Nephron progenitor cell (in vitro differentiated cells): Measurements from ENCODE around the gene RYR3.

Experiments used
- DNase-seq: peaks from one replicate; pipeline ENCODE4 v3.0.0; 2021
- H3K27ac Mint-ChIP-seq: 2 replicates; pipeline ENCODE4 v1.8.0; 2021; ENCODE audit warnings: mild to moderate bottlenecking, moderate library complexity, mixed read lengths
- H3K27me3 Mint-ChIP-seq: 2 replicates; pipeline ENCODE4 v1.8.0; 2021; ENCODE audit warnings: mild to moderate bottlenecking, low read depth, mixed read lengths; ENCODE audit not compliant: poor library complexity
- H3K36me3 Mint-ChIP-seq: 2 replicates; pipeline ENCODE4 v1.8.0; 2021; ENCODE audit warnings: low read depth, mixed read lengths
- H3K4me1 Mint-ChIP-seq: 2 replicates; pipeline ENCODE4 v1.8.0; 2021; ENCODE audit warnings: mixed read lengths
- H3K4me3 Mint-ChIP-seq: 2 replicates; pipeline ENCODE4 v1.8.0; 2021; ENCODE audit warnings: mild to moderate bottlenecking, moderate library complexity, mixed read lengths
- H3K9me3 Mint-ChIP-seq: 2 replicates; pipeline ENCODE4 v1.8.0; 2021; ENCODE audit warnings: mild to moderate bottlenecking, moderate library complexity, mixed read lengths
- TF ChIP-seq, protein P1 (sequence below): fragments of 200-600 bp; sonication (generic); IDR thresholded peaks from 2 replicates; pipeline ENCODE4 v1.5.0; 2021; ENCODE audit warnings: antibody characterized with exemption

RYR3 gene

DNA sequence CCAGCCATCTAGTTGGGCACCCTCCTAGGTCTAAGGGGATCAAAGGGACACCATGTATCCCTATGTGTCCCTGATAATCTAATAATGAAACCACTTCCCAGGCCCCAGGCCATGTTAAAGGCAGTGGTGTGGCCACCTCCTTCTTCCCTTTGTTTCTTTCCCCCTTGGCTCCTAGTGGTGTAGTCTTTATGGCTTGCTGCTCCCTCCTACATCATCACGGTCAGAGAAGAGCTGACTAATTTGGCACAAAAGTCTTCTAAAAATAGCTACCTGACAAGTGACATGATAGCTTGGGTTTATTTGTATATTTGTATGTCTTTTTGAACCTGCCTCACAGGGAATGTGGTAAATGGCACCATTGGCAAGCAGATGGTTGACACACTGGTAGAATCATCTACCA is 526.5 kb downstream of the RYR3 start:
- Mint-ChIP-seq H3K27me3 (peaks cover 6% of the 10 kb centered on the region), H3K4me3 (no peak overlapping the region), H3K27ac (no peak overlapping the region), H3K36me3 (peaks cover 5% of the 10 kb centered on the region), H3K9me3 (no peaks in the 10 kb centered on the region), H3K4me1 (peaks cover 12% of the 10 kb centered on the region)
- TF ChIP-seq, protein P1, sequence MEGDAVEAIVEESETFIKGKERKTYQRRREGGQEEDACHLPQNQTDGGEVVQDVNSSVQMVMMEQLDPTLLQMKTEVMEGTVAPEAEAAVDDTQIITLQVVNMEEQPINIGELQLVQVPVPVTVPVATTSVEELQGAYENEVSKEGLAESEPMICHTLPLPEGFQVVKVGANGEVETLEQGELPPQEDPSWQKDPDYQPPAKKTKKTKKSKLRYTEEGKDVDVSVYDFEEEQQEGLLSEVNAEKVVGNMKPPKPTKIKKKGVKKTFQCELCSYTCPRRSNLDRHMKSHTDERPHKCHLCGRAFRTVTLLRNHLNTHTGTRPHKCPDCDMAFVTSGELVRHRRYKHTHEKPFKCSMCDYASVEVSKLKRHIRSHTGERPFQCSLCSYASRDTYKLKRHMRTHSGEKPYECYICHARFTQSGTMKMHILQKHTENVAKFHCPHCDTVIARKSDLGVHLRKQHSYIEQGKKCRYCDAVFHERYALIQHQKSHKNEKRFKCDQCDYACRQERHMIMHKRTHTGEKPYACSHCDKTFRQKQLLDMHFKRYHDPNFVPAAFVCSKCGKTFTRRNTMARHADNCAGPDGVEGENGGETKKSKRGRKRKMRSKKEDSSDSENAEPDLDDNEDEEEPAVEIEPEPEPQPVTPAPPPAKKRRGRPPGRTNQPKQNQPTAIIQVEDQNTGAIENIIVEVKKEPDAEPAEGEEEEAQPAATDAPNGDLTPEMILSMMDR = no peak
- DNase-seq = no peak

DNA sequence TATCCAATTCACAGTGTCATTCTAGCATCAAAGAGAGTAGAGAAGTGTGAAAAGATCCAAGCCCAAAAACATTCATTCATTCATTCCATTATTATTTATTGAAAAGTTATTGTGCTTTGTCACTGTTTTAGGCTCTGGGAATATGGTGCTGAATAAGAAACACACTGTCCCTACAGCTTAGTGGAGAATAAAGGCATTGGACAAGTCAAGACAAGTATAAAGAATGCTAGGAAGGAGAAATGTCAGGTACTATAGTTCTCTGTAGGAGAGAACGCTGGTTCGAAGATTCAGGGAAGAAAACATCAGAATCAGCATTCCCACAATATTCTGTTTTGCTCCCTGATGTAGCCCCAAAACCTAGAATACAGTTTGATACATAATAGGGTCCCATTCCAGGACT is 528.8 kb downstream of the RYR3 start:
- Mint-ChIP-seq H3K9me3 (no peaks in the 10 kb centered on the region), H3K4me3 (no peak overlapping the region)
- TF ChIP-seq, protein P1 = no peak

DNA sequence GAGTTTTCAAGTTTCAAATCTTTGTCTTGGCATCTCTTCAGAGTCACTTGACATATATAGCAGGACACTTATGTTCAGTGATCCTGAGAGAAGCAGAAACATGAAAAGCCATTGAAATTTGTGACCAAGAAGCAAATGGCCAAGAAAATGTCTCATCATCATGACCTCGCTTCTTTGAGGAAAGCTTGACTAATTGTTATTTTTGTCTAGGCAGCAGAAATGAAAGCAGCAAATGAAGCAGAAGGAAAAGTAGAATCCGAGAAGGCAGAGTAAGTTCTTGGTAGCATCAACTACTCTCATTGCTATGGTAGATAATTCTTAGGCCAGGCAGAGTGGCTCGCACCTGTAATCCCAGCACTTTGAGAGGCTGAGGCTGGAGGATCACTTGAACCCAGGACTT is 529.8 kb downstream of the RYR3 start:
- Mint-ChIP-seq H3K4me3 (no peak overlapping the region), H3K27ac (no peak overlapping the region), H3K9me3 (no peaks in the 10 kb centered on the region), H3K36me3 (peaks cover 5% of the 10 kb centered on the region), H3K27me3 (peaks cover 8% of the 10 kb centered on the region), H3K4me1 (peaks cover 2% of the 10 kb centered on the region)
- no peak for DNase-seq
- TF ChIP-seq, protein P1 = no peak

More for the DNA sequence above, 528.8 kb downstream of the RYR3 start:
- DNase-seq = no peak
- Mint-ChIP-seq H3K4me1 (peaks cover 12% of the 10 kb centered on the region), H3K27ac (no peak overlapping the region), H3K36me3 (peaks cover 5% of the 10 kb centered on the region), H3K27me3 (peaks cover 8% of the 10 kb centered on the region)

DNA sequence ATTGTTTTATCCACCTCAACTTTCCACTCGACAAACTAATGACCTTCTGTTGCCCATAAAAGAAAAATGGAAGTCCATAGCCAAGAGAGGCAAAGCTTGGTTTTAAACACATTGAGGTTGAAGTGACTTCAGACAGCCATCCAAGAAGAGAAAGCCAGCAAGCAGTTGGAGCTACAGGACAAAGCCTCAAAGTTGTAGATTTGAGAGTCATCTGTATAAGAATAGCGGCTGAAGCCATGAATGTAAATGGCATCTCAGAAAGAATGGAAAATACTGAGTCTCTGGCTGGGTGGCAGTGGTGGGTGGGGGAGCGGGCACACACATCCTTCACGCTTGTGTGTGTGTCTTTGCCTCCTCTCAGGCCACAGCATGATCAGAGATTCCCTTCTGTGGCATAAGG is 533.4 kb downstream of the RYR3 start:
- TF ChIP-seq, protein P1 = no peak
- Mint-ChIP-seq H3K27me3 (peaks cover 5% of the 10 kb centered on the region), H3K4me3 (no peak overlapping the region), H3K9me3 (no peaks in the 10 kb centered on the region), H3K36me3 (no peaks in the 10 kb centered on the region), H3K27ac (no peak overlapping the region), H3K4me1 (no peaks in the 10 kb centered on the region)
- no peak for DNase-seq

DNA sequence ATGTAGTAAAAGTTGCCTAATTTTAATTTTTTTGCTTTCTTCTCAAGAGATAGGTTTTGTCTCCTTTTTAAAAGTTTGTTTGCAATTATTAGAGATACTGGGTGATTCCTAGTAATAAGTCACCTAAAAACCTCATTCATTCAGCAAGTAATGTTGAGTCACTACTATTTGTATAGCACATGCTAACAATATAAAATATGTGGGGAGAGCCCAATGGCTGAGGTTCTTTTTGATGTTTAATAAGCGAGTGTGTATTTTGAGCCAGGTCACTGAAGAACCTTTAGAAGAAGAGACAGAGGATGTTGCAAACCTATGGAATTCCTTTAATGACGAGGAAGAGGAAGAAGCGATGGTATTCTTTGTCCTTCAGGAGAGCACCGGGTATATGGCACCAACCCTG is 533.8 kb downstream of the RYR3 start:
- Mint-ChIP-seq H3K27me3 (peaks cover 5% of the 10 kb centered on the region), H3K36me3 (no peaks in the 10 kb centered on the region), H3K27ac (no peak overlapping the region), H3K4me1 (no peaks in the 10 kb centered on the region), H3K9me3 (no peaks in the 10 kb centered on the region), H3K4me3 (no peak overlapping the region)
- TF ChIP-seq, protein P1 = no peak
- DNase-seq = no peak

DNA sequence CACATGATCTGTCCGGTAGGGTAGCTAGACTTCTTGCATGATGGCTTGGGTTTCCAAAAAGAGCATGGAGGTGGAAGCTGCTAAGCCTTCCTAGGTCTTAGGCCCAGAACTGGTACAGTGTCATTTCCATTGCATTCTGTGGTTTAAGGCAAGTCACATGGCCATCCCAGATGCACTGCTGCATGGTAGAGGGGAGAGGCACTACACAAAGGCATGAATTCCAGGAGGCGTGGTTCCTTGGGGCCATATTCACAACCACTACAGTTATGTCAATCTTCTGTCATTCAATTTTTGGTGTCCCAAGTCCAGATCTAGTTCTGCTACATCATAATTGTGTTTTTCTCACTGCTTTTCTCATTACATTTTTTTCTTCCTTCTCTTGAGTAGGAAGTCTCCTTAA is 535.4 kb downstream of the RYR3 start:
- no peak for DNase-seq
- no peaks in the 10 kb centered on the region for H3K9me3 Mint-ChIP-seq
- H3K4me3 Mint-ChIP-seq = no peak overlapping the region
- H3K27me3 Mint-ChIP-seq = peaks cover 9% of the 10 kb centered on the region
- no peaks in the 10 kb centered on the region for H3K36me3 Mint-ChIP-seq
- no peak overlapping the region for H3K27ac Mint-ChIP-seq
- H3K4me1 Mint-ChIP-seq = no peaks in the 10 kb centered on the region
- TF ChIP-seq, protein P1 = no peak
